Adipocyte (in vitro differentiated cells): Measurements from ENCODE around the gene SYDE1.

Experiments used
- DNase-seq: peaks from one replicate; pipeline ENCODE4 v3.0.0-alpha.2; 2015; ENCODE audit warnings: low read depth
- H3K27me3 ChIP-seq: replicated peaks from 2 replicates; pipeline ENCODE4 v1.7.0; 2013; ENCODE audit warnings: mild to moderate bottlenecking, low read length, moderate library complexity; ENCODE audit not compliant: control insufficient read depth, insufficient read depth
- H3K36me3 ChIP-seq: 2 replicates; pipeline ENCODE4 v1.7.0; 2013; ENCODE audit warnings: low read length, mild to moderate bottlenecking, moderate library complexity; ENCODE audit not compliant: control insufficient read depth, insufficient read depth, severe bottlenecking
- H3K4me1 ChIP-seq: 2 replicates; pipeline ENCODE4 v1.7.0; 2013; ENCODE audit warnings: mild to moderate bottlenecking, low read length, moderate library complexity; ENCODE audit not compliant: control insufficient read depth, insufficient read depth
- H3K4me3 ChIP-seq: 2 replicates; pipeline ENCODE4 v1.7.0; 2013; ENCODE audit warnings: mild to moderate bottlenecking, low read length, moderate library complexity
- H3K9ac ChIP-seq: 2 replicates; pipeline ENCODE4 v1.7.0; 2013; ENCODE audit warnings: mild to moderate bottlenecking, low read length, moderate library complexity
- H3K9me3 ChIP-seq: 2 replicates; pipeline ENCODE4 v1.7.0; 2013; ENCODE audit warnings: mild to moderate bottlenecking, low read length, moderate library complexity; ENCODE audit not compliant: control insufficient read depth

The SYDE1 gene

GRCh38 chr19:15109768-15110417 lies 2.7 kb downstream of the SYDE1 start:
- no peaks in the 10 kb centered on the region for H3K27me3 ChIP-seq
- H3K4me1 ChIP-seq, result peaks cover 21% of the 10 kb centered on the region
- no peaks in the 10 kb centered on the region for H3K9me3 ChIP-seq
- H3K36me3 ChIP-seq, result peaks cover 47% of the 10 kb centered on the region
- no peak overlapping the region for H3K4me3 ChIP-seq
- H3K9ac ChIP-seq, result no peak overlapping the region
- no peak for DNase-seq

- no peak for DNase-seq
- H3K27me3 ChIP-seq, result no peaks in the 10 kb centered on the region
- H3K9me3 ChIP-seq, result no peaks in the 10 kb centered on the region
- no peak overlapping the region for H3K4me3 ChIP-seq
- H3K9ac ChIP-seq, result no peak overlapping the region
- peaks cover 52% of the 10 kb centered on the region for H3K36me3 ChIP-seq
- peaks cover 26% of the 10 kb centered on the region for H3K4me1 ChIP-seq
Measured at GRCh38 chr19:15110418-15110815, 3.2 kb downstream of the SYDE1 start.

GRCh38 chr19:15111758-15112157 lies 4.6 kb downstream of the SYDE1 start:
- DNase-seq, result no peak
- H3K9ac ChIP-seq, result no peak overlapping the region
- no peaks in the 10 kb centered on the region for H3K27me3 ChIP-seq
- no peak overlapping the region for H3K4me3 ChIP-seq
- H3K4me1 ChIP-seq, result peaks cover 25% of the 10 kb centered on the region
- peaks cover 65% of the 10 kb centered on the region for H3K36me3 ChIP-seq
- no peaks in the 10 kb centered on the region for H3K9me3 ChIP-seq

- no peak for DNase-seq
- H3K9me3 ChIP-seq, result no peaks in the 10 kb centered on the region
- peaks cover 72% of the 10 kb centered on the region for H3K36me3 ChIP-seq
- no peak overlapping the region for H3K9ac ChIP-seq
- H3K27me3 ChIP-seq, result no peaks in the 10 kb centered on the region
- H3K4me1 ChIP-seq, result peaks cover 25% of the 10 kb centered on the region
- H3K4me3 ChIP-seq, result no peak overlapping the region
Measured at GRCh38 chr19:15112385-15112784, 5.2 kb downstream of the SYDE1 start.

GRCh38 chr19:15113245-15114152 lies 6.3 kb downstream of the SYDE1 start:
- peaks cover 83% of the 10 kb centered on the region for H3K36me3 ChIP-seq
- peaks cover 18% of the 10 kb centered on the region for H3K4me1 ChIP-seq
- no peak overlapping the region for H3K9ac ChIP-seq
- no peaks in the 10 kb centered on the region for H3K9me3 ChIP-seq
- DNase-seq, result no peak
- no peak overlapping the region for H3K4me3 ChIP-seq
- H3K27me3 ChIP-seq, result no peaks in the 10 kb centered on the region

GRCh38 chr19:15114153-15114540 lies 6.9 kb downstream of the SYDE1 start:
- H3K4me1 ChIP-seq, result peaks cover 16% of the 10 kb centered on the region
- DNase-seq, result no peak
- no peak overlapping the region for H3K9ac ChIP-seq
- no peaks in the 10 kb centered on the region for H3K9me3 ChIP-seq
- no peaks in the 10 kb centered on the region for H3K27me3 ChIP-seq
- peaks cover 89% of the 10 kb centered on the region for H3K36me3 ChIP-seq
- no peak overlapping the region for H3K4me3 ChIP-seq

GRCh38 chr19:15115080-15115479 lies 7.9 kb downstream of the SYDE1 start:
- no peak for DNase-seq
- no peaks in the 10 kb centered on the region for H3K9me3 ChIP-seq
- no peak overlapping the region for H3K4me3 ChIP-seq
- no peaks in the 10 kb centered on the region for H3K27me3 ChIP-seq
- H3K36me3 ChIP-seq, result peaks cover 96% of the 10 kb centered on the region
- peaks cover 16% of the 10 kb centered on the region for H3K4me1 ChIP-seq
- H3K9ac ChIP-seq, result no peak overlapping the region

GRCh38 chr19:15115762-15116615 lies 8.8 kb downstream of the SYDE1 start:
- no peak for DNase-seq
- no peaks in the 10 kb centered on the region for H3K27me3 ChIP-seq
- peaks cover 16% of the 10 kb centered on the region for H3K4me1 ChIP-seq
- no peak overlapping the region for H3K4me3 ChIP-seq
- H3K36me3 ChIP-seq, result peaks cover 98% of the 10 kb centered on the region
- H3K9me3 ChIP-seq, result no peaks in the 10 kb centered on the region
- peak overlapping the region; percentile 44 for H3K9ac ChIP-seq

- peaks cover 16% of the 10 kb centered on the region for H3K4me1 ChIP-seq
- H3K4me3 ChIP-seq, result no peak overlapping the region
- H3K36me3 ChIP-seq, result peaks cover 94% of the 10 kb centered on the region
- no peak for DNase-seq
- no peak overlapping the region for H3K9ac ChIP-seq
- no peaks in the 10 kb centered on the region for H3K9me3 ChIP-seq
- H3K27me3 ChIP-seq, result no peaks in the 10 kb centered on the region
Measured at GRCh38 chr19:15116856-15117255, 9.7 kb downstream of the SYDE1 start.

- H3K36me3 ChIP-seq, result peaks cover 89% of the 10 kb centered on the region
- no peaks in the 10 kb centered on the region for H3K27me3 ChIP-seq
- H3K4me3 ChIP-seq, result no peak overlapping the region
- peaks cover 16% of the 10 kb centered on the region for H3K4me1 ChIP-seq
- no peak for DNase-seq
- H3K9ac ChIP-seq, result no peak overlapping the region
- no peaks in the 10 kb centered on the region for H3K9me3 ChIP-seq
Measured at GRCh38 chr19:15118248-15118647, 11.0 kb downstream of the SYDE1 start.
